ENCODE measurements around the gene IFFO2. TPM values are rescaled to one million over a fixed set of nuclear protein-coding genes. Genes with fewer than 3 reads are reported as not detected.

Gene IFFO2
- total and polyA plus RNA-seq, 2 of the 13 experiments (the other 11 are each of a cell fraction or from before 2014, with no cell fraction given) = 7.3 to 16.7 TPM

DNA sequence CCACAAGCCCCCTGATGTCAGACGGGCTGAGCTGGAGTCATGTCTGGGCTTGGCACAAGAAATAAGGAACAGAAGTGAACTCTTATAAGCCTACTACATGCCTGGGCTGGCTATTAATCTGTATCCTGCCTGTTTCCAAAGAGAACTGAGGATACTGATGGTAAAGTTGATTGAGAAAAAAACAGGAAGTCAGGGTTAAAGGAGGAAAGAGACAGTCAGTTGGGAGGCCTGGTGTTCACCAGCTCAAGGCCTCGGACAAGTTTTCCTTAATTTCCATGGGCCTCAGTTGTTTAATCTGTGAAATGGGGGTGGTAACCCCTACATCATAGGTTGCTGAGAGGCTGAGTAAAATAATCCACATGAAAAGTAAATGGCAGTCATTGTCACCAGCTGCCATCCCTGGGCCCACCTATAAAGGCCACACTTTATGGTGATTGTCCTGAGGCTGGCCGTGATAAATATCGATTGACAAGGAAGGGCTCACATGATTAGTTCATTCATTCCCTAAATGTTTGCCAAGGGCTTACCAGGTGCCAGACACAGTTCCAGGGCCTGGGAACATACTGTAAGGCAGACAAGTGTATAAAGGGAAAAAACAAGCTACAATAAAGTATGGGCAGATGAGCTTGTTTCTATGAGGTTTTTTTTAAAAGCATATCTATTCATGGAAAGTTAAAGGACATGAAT is 57.0 kb downstream of the IFFO2 start:
- DNase-seq (ENCODE audit: low spot score) (peak; percentile 33), FAIRE-seq (peak; percentile 43), ATAC-seq (no peak)
- Histone ChIP-seq H3K79me2 (ENCODE audit: insufficient read depth, low read length) (peaks cover 64% of the 10 kb centered on the region), H3K27me3 (ENCODE audit: control insufficient read depth in 1 of 2, insufficient read depth in 2 of 2, low read length in 2 of 2) (no peaks in the 10 kb centered on the region), H2AFZ (ENCODE audit: low read length) (no peak overlapping the region), H4K20me1 (ENCODE audit: insufficient read depth, low read length) (peaks cover 23% of the 10 kb centered on the region; the same call in 1 of the 2 replicates), H3K4me3 (replicated peaks in 1 of 3; ENCODE audit: insufficient read depth in 1 of 3, low read depth in 2 of 3, low read length in 3 of 3) (peak overlapping the region in 2 of 3 experiments; percentile 81 to 94; a peak in 5 of 6 replicates), H3K9me3 (ENCODE audit: low read length) (no peaks in the 10 kb centered on the region), H3K4me2 (ENCODE audit: low read depth, low read length) (peak overlapping the region; percentile 97), H3K27ac (ENCODE audit: extremely low read length, insufficient read depth, low read length) (peak overlapping the region; percentile 95), H3K36me3 (replicated peaks in 1 of 2; ENCODE audit: control insufficient read depth in 1 of 2, insufficient read depth in 2 of 2, low read length in 2 of 2) (peaks cover 9 to 19% of the 10 kb centered on the region in 2 experiments; a peak in 4 of 5 replicates), H3K4me1 (ENCODE audit: insufficient read depth, low read length) (peaks cover 77% of the 10 kb centered on the region), H3K9ac (ENCODE audit: insufficient read depth, low read depth, low read length) (peak overlapping the region; percentile 31)
- BruUV-seq (replicated peaks) = no TSS peak
- in situ Hi-C loops (cut with HindIII; ENCODE audit: extremely low pct_ligation_motif_present, low pct_unique_long_range_greater_than_20kb) = no loop called here
- ChIA-PET POLR2A (interaction anchor here (0.6 to 1.2 kb wide), 3 partner anchors 15 to 337 kb away, joined by 3 read pairs; no protein-coding TSS in a partner anchor), CTCF (ENCODE audit: low intra/inter-chr PET ratio, low total read pairs) (no interaction called here)
- intact Hi-C loops (cut with micrococcal nuclease; ENCODE audit: unreplicated experiment) = loop anchor here (2.0 kb wide), 2 partner anchors 15 to 111 kb away; no protein-coding TSS in a partner anchor
- 52% methylated on average over 4 of the region's 4 CpGs for WGBS (ENCODE audit: low lambda C conversion rate)
- TF ChIP-seq PBX3 (CRISPR knock-in tag; IDR thresholded peaks at IDR 0.05; ENCODE audit: borderline replicate concordance) = no peak
- TF ChIP-seq ZNF609 (CRISPR knock-in tag; IDR thresholded peaks at IDR 0.05; ENCODE audit: borderline replicate concordance) = no peak
- TF ChIP-seq, protein P1, sequence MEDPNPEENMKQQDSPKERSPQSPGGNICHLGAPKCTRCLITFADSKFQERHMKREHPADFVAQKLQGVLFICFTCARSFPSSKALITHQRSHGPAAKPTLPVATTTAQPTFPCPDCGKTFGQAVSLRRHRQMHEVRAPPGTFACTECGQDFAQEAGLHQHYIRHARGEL (CRISPR knock-in tag; IDR thresholded peaks at IDR 0.05) = no peak
- TF ChIP-seq ZNF768 (CRISPR knock-in tag; IDR thresholded peaks at IDR 0.05) = no peak
- no peak for TF ChIP-seq NKX3-1 (CRISPR knock-in tag; IDR thresholded peaks at IDR 0.05)
- TF ChIP-seq, protein P2, sequence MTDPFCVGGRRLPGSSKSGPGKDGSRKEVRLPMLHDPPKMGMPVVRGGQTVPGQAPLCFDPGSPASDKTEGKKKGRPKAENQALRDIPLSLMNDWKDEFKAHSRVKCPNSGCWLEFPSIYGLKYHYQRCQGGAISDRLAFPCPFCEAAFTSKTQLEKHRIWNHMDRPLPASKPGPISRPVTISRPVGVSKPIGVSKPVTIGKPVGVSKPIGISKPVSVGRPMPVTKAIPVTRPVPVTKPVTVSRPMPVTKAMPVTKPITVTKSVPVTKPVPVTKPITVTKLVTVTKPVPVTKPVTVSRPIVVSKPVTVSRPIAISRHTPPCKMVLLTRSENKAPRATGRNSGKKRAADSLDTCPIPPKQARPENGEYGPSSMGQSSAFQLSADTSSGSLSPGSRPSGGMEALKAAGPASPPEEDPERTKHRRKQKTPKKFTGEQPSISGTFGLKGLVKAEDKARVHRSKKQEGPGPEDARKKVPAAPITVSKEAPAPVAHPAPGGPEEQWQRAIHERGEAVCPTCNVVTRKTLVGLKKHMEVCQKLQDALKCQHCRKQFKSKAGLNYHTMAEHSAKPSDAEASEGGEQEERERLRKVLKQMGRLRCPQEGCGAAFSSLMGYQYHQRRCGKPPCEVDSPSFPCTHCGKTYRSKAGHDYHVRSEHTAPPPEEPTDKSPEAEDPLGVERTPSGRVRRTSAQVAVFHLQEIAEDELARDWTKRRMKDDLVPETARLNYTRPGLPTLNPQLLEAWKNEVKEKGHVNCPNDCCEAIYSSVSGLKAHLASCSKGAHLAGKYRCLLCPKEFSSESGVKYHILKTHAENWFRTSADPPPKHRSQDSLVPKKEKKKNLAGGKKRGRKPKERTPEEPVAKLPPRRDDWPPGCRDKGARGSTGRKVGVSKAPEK (CRISPR knock-in tag; IDR thresholded peaks at IDR 0.05; ENCODE audit: borderline replicate concordance) = no peak
- TF ChIP-seq, protein P3, sequence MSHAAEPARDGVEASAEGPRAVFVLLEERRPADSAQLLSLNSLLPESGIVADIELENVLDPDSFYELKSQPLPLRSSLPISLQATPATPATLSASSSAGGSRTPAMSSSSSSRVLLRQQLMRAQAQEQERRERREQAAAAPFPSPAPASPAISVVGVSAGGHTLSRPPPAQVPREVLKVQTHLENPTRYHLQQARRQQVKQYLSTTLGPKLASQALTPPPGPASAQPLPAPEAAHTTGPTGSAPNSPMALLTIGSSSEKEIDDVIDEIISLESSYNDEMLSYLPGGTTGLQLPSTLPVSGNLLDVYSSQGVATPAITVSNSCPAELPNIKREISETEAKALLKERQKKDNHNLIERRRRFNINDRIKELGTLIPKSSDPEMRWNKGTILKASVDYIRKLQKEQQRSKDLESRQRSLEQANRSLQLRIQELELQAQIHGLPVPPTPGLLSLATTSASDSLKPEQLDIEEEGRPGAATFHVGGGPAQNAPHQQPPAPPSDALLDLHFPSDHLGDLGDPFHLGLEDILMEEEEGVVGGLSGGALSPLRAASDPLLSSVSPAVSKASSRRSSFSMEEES (CRISPR knock-in tag; IDR thresholded peaks at IDR 0.05) = peak; percentile 17; the same call in 1 of the 2 replicates
